GM12873 (cell line): Measurements from ENCODE around the gene DNM1.

Source experiments
- TF ChIP-seq, protein P1 (sequence below): IDR thresholded peaks from 2 replicates; pipeline ENCODE4 v1.5.1; 2012; ENCODE audit warnings: low read depth, mild to moderate bottlenecking, moderate library complexity, low read length, control low read depth; ENCODE audit not compliant: insufficient read depth; ENCODE audit errors: missing control alignments

DNM1 gene

DNA sequence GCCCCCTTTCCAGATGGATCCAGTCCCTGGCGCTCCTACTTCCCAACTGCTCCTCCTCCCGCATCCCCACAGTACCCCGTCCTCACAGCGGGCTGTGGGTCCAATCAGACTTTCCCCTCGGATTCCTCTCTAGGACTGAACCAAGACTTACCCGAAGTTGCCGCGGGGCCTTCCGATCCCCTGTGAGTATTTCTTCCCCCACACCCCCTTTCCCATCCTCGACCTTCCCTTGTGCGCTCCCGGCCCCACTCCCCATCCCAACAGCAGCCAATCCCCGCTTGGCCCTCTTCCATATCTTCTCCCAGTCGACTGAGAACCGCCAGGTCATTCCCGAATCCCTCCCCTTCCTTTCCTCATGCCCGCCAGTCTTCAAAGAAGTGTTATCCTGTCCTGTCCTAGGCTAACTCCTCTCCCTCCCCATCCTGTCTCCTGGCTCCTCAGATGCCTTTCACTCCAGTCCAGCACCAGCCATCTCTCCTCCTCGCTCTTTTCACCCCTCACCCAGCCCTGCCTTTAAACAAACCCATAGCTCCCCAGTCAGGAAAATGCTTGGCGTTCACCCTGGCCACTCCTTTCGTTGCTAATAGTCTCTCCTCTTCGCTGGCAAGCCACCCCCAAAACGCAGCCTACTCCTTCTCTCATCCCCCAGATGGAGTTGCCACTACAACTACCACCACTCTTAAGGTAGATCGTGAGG is 73.5 kb downstream of the DNM1 start:
- TF ChIP-seq, protein P1, sequence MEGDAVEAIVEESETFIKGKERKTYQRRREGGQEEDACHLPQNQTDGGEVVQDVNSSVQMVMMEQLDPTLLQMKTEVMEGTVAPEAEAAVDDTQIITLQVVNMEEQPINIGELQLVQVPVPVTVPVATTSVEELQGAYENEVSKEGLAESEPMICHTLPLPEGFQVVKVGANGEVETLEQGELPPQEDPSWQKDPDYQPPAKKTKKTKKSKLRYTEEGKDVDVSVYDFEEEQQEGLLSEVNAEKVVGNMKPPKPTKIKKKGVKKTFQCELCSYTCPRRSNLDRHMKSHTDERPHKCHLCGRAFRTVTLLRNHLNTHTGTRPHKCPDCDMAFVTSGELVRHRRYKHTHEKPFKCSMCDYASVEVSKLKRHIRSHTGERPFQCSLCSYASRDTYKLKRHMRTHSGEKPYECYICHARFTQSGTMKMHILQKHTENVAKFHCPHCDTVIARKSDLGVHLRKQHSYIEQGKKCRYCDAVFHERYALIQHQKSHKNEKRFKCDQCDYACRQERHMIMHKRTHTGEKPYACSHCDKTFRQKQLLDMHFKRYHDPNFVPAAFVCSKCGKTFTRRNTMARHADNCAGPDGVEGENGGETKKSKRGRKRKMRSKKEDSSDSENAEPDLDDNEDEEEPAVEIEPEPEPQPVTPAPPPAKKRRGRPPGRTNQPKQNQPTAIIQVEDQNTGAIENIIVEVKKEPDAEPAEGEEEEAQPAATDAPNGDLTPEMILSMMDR = no peak

- TF ChIP-seq, protein P1 = no peak
These were observed 77.0 kb downstream of the DNM1 start for GRCh38 chr9:128280084-128280622.

DNA sequence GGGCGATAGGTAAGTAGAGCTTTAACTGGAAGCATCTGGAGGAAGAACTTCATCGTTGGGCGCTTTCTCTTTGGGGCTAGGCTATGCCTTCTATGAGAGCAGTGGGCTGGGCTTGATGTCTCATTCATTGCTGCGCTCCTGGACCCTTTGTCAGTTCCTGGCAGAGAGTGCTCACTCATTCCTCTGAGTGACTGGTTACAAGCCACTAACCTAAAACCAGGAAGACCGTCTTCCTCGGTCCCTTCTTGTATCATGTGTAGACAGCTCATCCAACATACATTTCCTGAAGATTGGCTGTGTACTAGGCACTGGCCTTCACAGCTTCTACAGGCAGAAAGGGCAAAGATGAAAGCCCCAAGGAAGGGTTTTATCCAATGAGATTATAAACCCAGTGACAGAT is 79.3 kb downstream of the DNM1 start:
- TF ChIP-seq, protein P1 = no peak

- TF ChIP-seq, protein P1 = no peak
These were observed 82.0 kb downstream of the DNM1 start for GRCh38 chr9:128285033-128285784.

GRCh38 chr9:128286440-128286839 is 83.3 kb downstream of the DNM1 start:
- TF ChIP-seq, protein P1 = no peak

- TF ChIP-seq, protein P1 = no peak
These were observed 85.3 kb downstream of the DNM1 start for GRCh38 chr9:128288273-128289004.

DNA sequence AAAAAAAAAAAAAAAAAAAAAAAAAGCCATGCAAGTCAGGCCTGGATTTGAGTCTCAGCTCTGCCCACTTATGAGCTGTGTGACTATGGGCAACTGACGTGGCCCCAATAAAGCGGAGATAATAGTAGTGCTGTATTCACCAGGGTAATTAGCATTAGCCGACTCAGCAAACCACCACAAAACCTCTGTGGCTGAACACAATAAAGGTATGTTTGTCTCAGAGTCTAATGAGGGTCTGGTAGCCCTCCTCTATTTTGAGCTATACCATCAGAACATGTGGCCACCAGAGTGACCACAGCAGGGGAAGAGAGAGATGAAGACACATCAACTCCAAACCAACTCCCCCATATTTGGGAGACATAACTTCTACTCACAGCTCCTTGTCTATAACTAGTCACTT is 88.8 kb downstream of the DNM1 start:
- TF ChIP-seq, protein P1 = no peak
